GM23338 (cell line): ENCODE results near the gene TMEM125.

Experiments
- CREB1 ChIP-seq: fragments of 250-450 bp; sonication (Bioruptor Pico); IDR thresholded peaks from 2 replicates; pipeline ENCODE4 v1.5.0; 2020; ENCODE audit warnings: low read depth, mild to moderate bottlenecking, moderate library complexity
- CTCF ChIP-seq, 2 experiments: fragments of 200-600 bp in 1 of 2; sonication (generic) in 1 of 2; conservative IDR thresholded peaks; 2 replicates each; pipeline versions ENCODE4 v1.5.1 to v1.6.1; 2016 to 2017; ENCODE audit warnings: antibody characterized with exemption in 2 of 2, low read depth in 2 of 2, mild to moderate bottlenecking in 2 of 2, moderate library complexity in 1 of 2
- EZH2 ChIP-seq: fragments of 200-600 bp; sonication (generic); IDR thresholded peaks from one replicate; pipeline ENCODE4 v1.8.0; 2017; ENCODE audit warnings: antibody characterized with exemption, mild to moderate bottlenecking, low read depth; ENCODE audit not compliant: unreplicated experiment
- EZH2phosphoT487 ChIP-seq: fragments of 200-600 bp; sonication (generic); IDR thresholded peaks from one replicate; pipeline ENCODE4 v1.8.1; 2018; ENCODE audit warnings: antibody characterized with exemption; ENCODE audit not compliant: unreplicated experiment
- JUNB ChIP-seq: IDR thresholded peaks from one replicate; pipeline ENCODE4 v1.6.1; 2016; ENCODE audit warnings: antibody characterized with exemption; ENCODE audit not compliant: unreplicated experiment
- NANOG ChIP-seq: IDR thresholded peaks from 2 replicates; pipeline ENCODE4 v1.6.1; 2016; ENCODE audit warnings: antibody characterized with exemption, borderline replicate concordance
- POLR2AphosphoS5 ChIP-seq: IDR thresholded peaks from 2 replicates; pipeline ENCODE4 v1.6.1; 2016; ENCODE audit warnings: antibody characterized with exemption, low read depth
- ZNF114 ChIP-seq: fragments of 250-450 bp; sonication (Bioruptor Pico); IDR thresholded peaks from 2 replicates; pipeline ENCODE4 v1.5.0; 2020; ENCODE audit warnings: mild to moderate bottlenecking, moderate library complexity
- TF ChIP-seq, protein P1 (sequence below): IDR thresholded peaks from one replicate; pipeline ENCODE4 v1.6.1; 2018; ENCODE audit warnings: antibody characterized with exemption; ENCODE audit not compliant: unreplicated experiment
- TF ChIP-seq, protein P2 (sequence below): IDR thresholded peaks from 2 replicates; pipeline ENCODE4 v1.6.1; 2016; ENCODE audit warnings: antibody characterized with exemption

GRCh38 chr1:43276673-43277072 is 6.9 kb downstream of the TMEM125 start:
- TF ChIP-seq POLR2AphosphoS5: no peak
- TF ChIP-seq EZH2phosphoT487: no peak
- no peak for TF ChIP-seq EZH2
- no peak for TF ChIP-seq CTCF (conservative IDR thresholded peaks at IDR 0.05; ENCODE audit: low read depth in 2 of 2)
- TF ChIP-seq, protein P1, sequence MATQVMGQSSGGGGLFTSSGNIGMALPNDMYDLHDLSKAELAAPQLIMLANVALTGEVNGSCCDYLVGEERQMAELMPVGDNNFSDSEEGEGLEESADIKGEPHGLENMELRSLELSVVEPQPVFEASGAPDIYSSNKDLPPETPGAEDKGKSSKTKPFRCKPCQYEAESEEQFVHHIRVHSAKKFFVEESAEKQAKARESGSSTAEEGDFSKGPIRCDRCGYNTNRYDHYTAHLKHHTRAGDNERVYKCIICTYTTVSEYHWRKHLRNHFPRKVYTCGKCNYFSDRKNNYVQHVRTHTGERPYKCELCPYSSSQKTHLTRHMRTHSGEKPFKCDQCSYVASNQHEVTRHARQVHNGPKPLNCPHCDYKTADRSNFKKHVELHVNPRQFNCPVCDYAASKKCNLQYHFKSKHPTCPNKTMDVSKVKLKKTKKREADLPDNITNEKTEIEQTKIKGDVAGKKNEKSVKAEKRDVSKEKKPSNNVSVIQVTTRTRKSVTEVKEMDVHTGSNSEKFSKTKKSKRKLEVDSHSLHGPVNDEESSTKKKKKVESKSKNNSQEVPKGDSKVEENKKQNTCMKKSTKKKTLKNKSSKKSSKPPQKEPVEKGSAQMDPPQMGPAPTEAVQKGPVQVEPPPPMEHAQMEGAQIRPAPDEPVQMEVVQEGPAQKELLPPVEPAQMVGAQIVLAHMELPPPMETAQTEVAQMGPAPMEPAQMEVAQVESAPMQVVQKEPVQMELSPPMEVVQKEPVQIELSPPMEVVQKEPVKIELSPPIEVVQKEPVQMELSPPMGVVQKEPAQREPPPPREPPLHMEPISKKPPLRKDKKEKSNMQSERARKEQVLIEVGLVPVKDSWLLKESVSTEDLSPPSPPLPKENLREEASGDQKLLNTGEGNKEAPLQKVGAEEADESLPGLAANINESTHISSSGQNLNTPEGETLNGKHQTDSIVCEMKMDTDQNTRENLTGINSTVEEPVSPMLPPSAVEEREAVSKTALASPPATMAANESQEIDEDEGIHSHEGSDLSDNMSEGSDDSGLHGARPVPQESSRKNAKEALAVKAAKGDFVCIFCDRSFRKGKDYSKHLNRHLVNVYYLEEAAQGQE: no peak
- TF ChIP-seq CREB1 (CRISPR knock-in tag): no peak
- no peak for TF ChIP-seq ZNF114
- TF ChIP-seq, protein P2, sequence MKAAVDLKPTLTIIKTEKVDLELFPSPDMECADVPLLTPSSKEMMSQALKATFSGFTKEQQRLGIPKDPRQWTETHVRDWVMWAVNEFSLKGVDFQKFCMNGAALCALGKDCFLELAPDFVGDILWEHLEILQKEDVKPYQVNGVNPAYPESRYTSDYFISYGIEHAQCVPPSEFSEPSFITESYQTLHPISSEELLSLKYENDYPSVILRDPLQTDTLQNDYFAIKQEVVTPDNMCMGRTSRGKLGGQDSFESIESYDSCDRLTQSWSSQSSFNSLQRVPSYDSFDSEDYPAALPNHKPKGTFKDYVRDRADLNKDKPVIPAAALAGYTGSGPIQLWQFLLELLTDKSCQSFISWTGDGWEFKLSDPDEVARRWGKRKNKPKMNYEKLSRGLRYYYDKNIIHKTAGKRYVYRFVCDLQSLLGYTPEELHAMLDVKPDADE: no peak
- TF ChIP-seq JUNB: no peak
- no peak for TF ChIP-seq NANOG
